Mesendoderm (in vitro differentiated cells): Measurements from ENCODE around the gene MAML3.

ENCODE experiments used
- DNase-seq: peaks from one replicate; pipeline ENCODE4 v3.0.0; 2013
- H2AK5ac ChIP-seq: 2 replicates; pipeline ENCODE4 v1.6.1; 2013; ENCODE audit warnings: low read length, inconsistent platforms
- H2BK120ac ChIP-seq: 2 replicates; pipeline ENCODE4 v1.6.1; 2013; ENCODE audit warnings: low read depth, mild to moderate bottlenecking, low read length, moderate library complexity, mixed read lengths
- H2BK15ac ChIP-seq: replicated peaks from 2 replicates; pipeline ENCODE4 v1.6.1; 2013; ENCODE audit warnings: low read depth, mild to moderate bottlenecking, moderate library complexity
- H2BK5ac ChIP-seq: 2 replicates; pipeline ENCODE4 v1.6.1; 2013; ENCODE audit warnings: low read length, inconsistent platforms
- H3K18ac ChIP-seq: 2 replicates; pipeline ENCODE4 v1.6.1; 2013; ENCODE audit warnings: mild to moderate bottlenecking, low read length, mixed read lengths
- H3K23ac ChIP-seq: one replicate; pipeline ENCODE4 v1.6.1; 2013; ENCODE audit warnings: low read length
- H3K27ac ChIP-seq: 2 replicates; pipeline ENCODE4 v1.5.1; 2013; ENCODE audit warnings: low read depth, mild to moderate bottlenecking, inconsistent platforms, low read length, moderate library complexity
- H3K27me3 ChIP-seq: 2 replicates; pipeline ENCODE4 v1.6.1; 2013; ENCODE audit warnings: low read length, control low read depth, mild to moderate bottlenecking, inconsistent platforms; ENCODE audit not compliant: insufficient read depth, poor library complexity
- H3K36me3 ChIP-seq: 2 replicates; pipeline ENCODE4 v1.6.1; 2013; ENCODE audit warnings: low read length, inconsistent platforms; ENCODE audit not compliant: control insufficient read depth, insufficient read depth
- H3K4ac ChIP-seq: one replicate; pipeline ENCODE4 v1.6.1; 2013; ENCODE audit warnings: low read depth, mild to moderate bottlenecking, low read length, moderate library complexity
- H3K4me1 ChIP-seq: 2 replicates; pipeline ENCODE4 v1.6.1; 2013; ENCODE audit warnings: low read depth, low read length, inconsistent platforms; ENCODE audit not compliant: control insufficient read depth
- H3K4me2 ChIP-seq: 2 replicates; pipeline ENCODE4 v1.6.1; 2013; ENCODE audit warnings: low read length
- H3K4me3 ChIP-seq: 2 replicates; pipeline ENCODE4 v1.5.1; 2013; ENCODE audit warnings: mild to moderate bottlenecking, low read length
- H3K56ac ChIP-seq: one replicate; pipeline ENCODE4 v1.6.1; 2013; ENCODE audit warnings: low read length
- H3K79me1 ChIP-seq: 2 replicates; pipeline ENCODE4 v1.6.1; 2013; ENCODE audit warnings: low read length, inconsistent platforms
- H3K79me2 ChIP-seq: 2 replicates; pipeline ENCODE4 v1.6.1; 2013; ENCODE audit warnings: mild to moderate bottlenecking, low read length; ENCODE audit not compliant: control insufficient read depth, insufficient read depth
- H3K9ac ChIP-seq: 2 replicates; pipeline ENCODE4 v1.6.1; 2013; ENCODE audit warnings: low read length, inconsistent platforms
- H4K5ac ChIP-seq: one replicate; pipeline ENCODE4 v1.6.1; 2013; ENCODE audit warnings: low read length
- H4K8ac ChIP-seq: one replicate; pipeline ENCODE4 v1.6.1; 2013; ENCODE audit warnings: low read depth, mild to moderate bottlenecking, control low read depth, low read length, moderate library complexity
- WGBS: extraction: QIAGEN DNeasy Blood & Tissue Kit; methylation state at CpG from one replicate; pipeline ENCODE4 v1.1.7; 2013; ENCODE audit warnings: low lambda C conversion rate, missing lambda C conversion rate; ENCODE audit not compliant: insufficient coverage; ENCODE audit errors: extremely low coverage; 5-methylcytosine and 5-hydroxymethylcytosine counted together

Gene MAML3

DNA sequence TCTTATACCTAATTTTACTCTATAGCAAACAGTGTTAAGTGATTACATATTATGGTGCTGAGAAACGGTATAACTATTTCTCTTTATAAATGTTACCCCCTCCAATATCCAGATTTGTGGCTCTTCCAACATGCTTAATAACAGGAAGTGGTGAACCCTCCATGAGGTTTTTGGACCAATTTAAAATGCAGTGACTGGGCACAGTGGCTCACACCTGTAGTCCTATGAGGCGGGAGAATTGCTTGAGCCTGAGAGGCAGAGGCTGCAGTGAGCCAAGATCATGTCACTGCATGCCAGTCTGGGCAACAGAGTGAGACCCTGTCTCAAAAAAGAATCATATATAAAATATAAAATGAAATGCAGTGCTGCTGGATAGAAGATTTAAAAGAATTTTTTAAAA is 351.1 kb downstream of the MAML3 start:
- no CpG with 5 or more reads among the region's 2 CpGs for WGBS
- H3K4me2 ChIP-seq: no peak overlapping the region
- no peaks in the 10 kb centered on the region for H3K79me2 ChIP-seq
- no peak overlapping the region for H2BK5ac ChIP-seq
- no peak overlapping the region for H3K18ac ChIP-seq
- H4K8ac ChIP-seq: no peak overlapping the region
- no peak for DNase-seq
- no peaks in the 10 kb centered on the region for H3K79me1 ChIP-seq
- H4K5ac ChIP-seq: no peak overlapping the region
- no peaks in the 10 kb centered on the region for H3K36me3 ChIP-seq
- no peaks in the 10 kb centered on the region for H3K4me1 ChIP-seq
- no peak overlapping the region for H2AK5ac ChIP-seq
- no peak overlapping the region for H3K27ac ChIP-seq
- no peak overlapping the region for H3K4me3 ChIP-seq
- no peak overlapping the region for H3K23ac ChIP-seq
- H3K56ac ChIP-seq: no peak overlapping the region
- no peak overlapping the region for H3K9ac ChIP-seq
- H3K27me3 ChIP-seq: no peaks in the 10 kb centered on the region
- H2BK15ac ChIP-seq: no peak overlapping the region
- H2BK120ac ChIP-seq: no peak overlapping the region
- no peak overlapping the region for H3K4ac ChIP-seq

DNA sequence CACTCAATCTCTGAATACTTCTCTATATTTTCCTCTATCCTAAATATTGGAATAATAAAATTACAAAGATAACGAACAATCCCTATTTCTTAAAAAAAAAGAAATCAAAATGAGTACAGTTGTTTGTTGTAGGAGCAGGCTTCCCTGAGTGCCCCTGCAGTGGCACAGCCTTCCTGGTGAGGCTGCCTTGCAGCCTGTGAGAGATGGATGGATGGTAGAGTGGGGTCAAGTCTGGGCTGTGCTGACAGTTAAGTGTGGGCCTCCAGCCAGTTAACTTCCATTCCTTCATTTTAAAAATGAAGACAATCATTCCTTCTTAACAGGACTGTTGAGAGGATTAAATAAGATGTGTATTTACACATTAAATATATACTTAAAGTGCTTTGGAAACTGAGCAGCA is 351.5 kb downstream of the MAML3 start:
- H3K23ac ChIP-seq: no peak overlapping the region

DNA sequence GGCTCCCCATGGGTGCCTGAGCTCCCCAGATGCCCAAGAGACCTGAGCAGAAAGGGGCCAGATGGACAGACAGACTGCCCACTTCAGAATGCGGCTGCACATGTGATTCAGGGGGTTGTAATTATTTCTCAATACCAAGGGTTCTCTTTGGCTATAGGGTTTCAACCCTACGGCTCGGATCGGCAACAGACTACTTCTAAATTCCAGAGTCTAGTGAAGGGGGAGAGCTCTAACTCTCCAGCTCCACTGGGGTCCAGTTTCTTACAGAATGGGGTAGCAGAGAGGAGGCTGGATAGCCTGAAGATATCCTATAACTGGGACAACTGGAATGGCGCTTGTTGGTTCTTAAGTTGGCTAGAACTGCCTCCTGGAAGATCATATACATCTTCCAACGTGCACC is 352.1 kb downstream of the MAML3 start:
- WGBS: no CpG with 5 or more reads among the region's 6 CpGs
- no peaks in the 10 kb centered on the region for H3K79me1 ChIP-seq
- H3K79me2 ChIP-seq: no peaks in the 10 kb centered on the region
- H3K18ac ChIP-seq: no peak overlapping the region
- no peak overlapping the region for H2BK120ac ChIP-seq
- no peak overlapping the region for H2BK5ac ChIP-seq
- no peak overlapping the region for H3K56ac ChIP-seq
- no peak overlapping the region for H4K5ac ChIP-seq
- H3K36me3 ChIP-seq: no peaks in the 10 kb centered on the region
- H3K4ac ChIP-seq: no peak overlapping the region
- H3K27me3 ChIP-seq: no peaks in the 10 kb centered on the region
- no peak overlapping the region for H3K9ac ChIP-seq
- H2BK15ac ChIP-seq: no peak overlapping the region
- no peak overlapping the region for H3K27ac ChIP-seq
- no peak overlapping the region for H3K4me3 ChIP-seq
- no peak overlapping the region for H3K4me2 ChIP-seq
- no peak overlapping the region for H2AK5ac ChIP-seq
- no peak overlapping the region for H4K8ac ChIP-seq
- H3K23ac ChIP-seq: no peak overlapping the region
- no peak for DNase-seq
- H3K4me1 ChIP-seq: no peaks in the 10 kb centered on the region

More for the DNA sequence above, 351.5 kb downstream of the MAML3 start:
- Histone ChIP-seq H3K4me1 (no peaks in the 10 kb centered on the region), H2BK5ac (no peak overlapping the region), H3K9ac (no peak overlapping the region), H3K18ac (no peak overlapping the region), H4K5ac (no peak overlapping the region), H3K79me2 (no peaks in the 10 kb centered on the region), H2BK120ac (no peak overlapping the region), H2BK15ac (no peak overlapping the region), H3K4me3 (no peak overlapping the region), H2AK5ac (no peak overlapping the region), H3K79me1 (no peaks in the 10 kb centered on the region), H3K27ac (no peak overlapping the region), H3K36me3 (no peaks in the 10 kb centered on the region), H3K27me3 (no peaks in the 10 kb centered on the region), H3K4me2 (no peak overlapping the region), H4K8ac (no peak overlapping the region), H3K56ac (no peak overlapping the region), H3K4ac (no peak overlapping the region)
- no CpG with 5 or more reads among the region's 1 CpG for WGBS
- DNase-seq: no peak

DNA sequence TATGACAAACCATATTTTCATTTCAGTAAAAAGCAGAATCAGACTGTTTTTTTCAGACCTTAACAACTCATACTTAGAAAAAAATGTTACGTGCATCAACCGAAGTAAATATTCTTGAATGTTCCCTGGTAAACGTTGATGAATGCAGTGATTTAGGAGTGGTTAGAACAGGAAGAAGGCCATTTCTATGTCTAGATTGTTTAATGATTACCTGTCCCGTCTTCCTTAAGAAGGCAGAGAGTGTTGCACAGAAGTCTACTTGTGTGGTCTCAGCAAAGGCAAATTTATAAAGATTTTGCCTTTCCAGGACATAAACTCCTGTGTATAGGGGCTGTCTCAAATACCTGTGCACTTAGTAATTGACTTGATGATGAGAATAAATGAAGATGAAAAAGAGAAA is 353.9 kb downstream of the MAML3 start:
- Histone ChIP-seq H3K18ac (no peak overlapping the region), H3K36me3 (no peaks in the 10 kb centered on the region), H3K9ac (no peak overlapping the region), H3K4me1 (no peaks in the 10 kb centered on the region), H3K79me2 (no peaks in the 10 kb centered on the region), H3K23ac (no peak overlapping the region), H3K27ac (no peak overlapping the region), H3K4ac (no peak overlapping the region), H3K79me1 (no peaks in the 10 kb centered on the region), H3K27me3 (no peaks in the 10 kb centered on the region), H3K4me2 (no peak overlapping the region), H2AK5ac (no peak overlapping the region), H3K4me3 (no peak overlapping the region), H2BK5ac (no peak overlapping the region), H4K5ac (no peak overlapping the region), H3K56ac (no peak overlapping the region), H2BK15ac (no peak overlapping the region), H2BK120ac (no peak overlapping the region), H4K8ac (no peak overlapping the region)
- WGBS: no CpG with 5 or more reads among the region's 4 CpGs
- no peak for DNase-seq

DNA sequence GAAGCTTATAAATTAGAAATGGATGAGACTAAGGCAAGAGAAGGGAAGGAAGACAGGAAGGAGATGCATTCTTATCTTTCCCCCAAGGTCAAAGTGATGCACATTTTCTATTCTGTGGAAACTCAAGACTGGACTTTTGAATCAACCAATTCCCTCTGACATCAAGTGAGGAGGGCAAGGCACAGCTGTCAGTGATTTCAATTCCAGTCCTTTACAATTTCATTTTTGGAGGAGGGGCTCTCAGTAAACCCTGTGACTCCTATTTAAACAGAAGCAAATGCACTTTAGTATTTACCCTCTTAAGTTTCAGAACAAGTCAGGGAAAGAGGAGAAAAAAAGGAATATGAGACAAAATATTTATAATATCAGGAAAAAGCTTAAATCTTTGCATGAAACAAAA is 354.4 kb downstream of the MAML3 start:
- H4K5ac ChIP-seq: no peak overlapping the region
- H3K4me1 ChIP-seq: no peaks in the 10 kb centered on the region
- H3K4ac ChIP-seq: no peak overlapping the region
- no peaks in the 10 kb centered on the region for H3K79me2 ChIP-seq
- H3K27me3 ChIP-seq: no peaks in the 10 kb centered on the region
- no peak overlapping the region for H2BK120ac ChIP-seq
- no peak overlapping the region for H3K4me2 ChIP-seq
- no peak for DNase-seq
- H2BK15ac ChIP-seq: no peak overlapping the region
- H3K23ac ChIP-seq: no peak overlapping the region
- H2AK5ac ChIP-seq: no peak overlapping the region
- no peaks in the 10 kb centered on the region for H3K36me3 ChIP-seq
- H3K9ac ChIP-seq: no peak overlapping the region
- no peak overlapping the region for H3K56ac ChIP-seq
- no peak overlapping the region for H3K27ac ChIP-seq
- H2BK5ac ChIP-seq: no peak overlapping the region
- H3K18ac ChIP-seq: no peak overlapping the region
- H3K79me1 ChIP-seq: no peaks in the 10 kb centered on the region
- no peak overlapping the region for H4K8ac ChIP-seq
- H3K4me3 ChIP-seq: no peak overlapping the region

DNA sequence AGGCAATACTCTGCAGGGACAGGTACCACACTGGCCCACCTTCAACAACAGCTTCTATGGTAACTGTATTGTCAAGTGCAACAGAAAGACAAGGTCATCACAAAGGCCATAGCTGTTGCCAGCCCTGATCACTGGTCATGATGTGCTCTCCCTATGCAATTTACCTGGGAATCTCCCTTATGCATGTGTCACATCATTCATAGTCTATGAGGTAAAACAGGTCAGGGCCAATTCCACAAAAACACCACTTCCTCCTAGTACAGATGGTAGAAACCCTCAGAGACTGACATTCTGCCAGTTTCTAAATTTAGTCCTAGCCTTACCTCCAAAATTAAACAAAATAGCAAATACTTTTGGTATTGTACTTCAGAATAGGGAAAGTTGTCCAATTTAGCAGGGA is 355.5 kb downstream of the MAML3 start:
- no peak overlapping the region for H2AK5ac ChIP-seq
- no peak overlapping the region for H4K8ac ChIP-seq
- no peak overlapping the region for H2BK120ac ChIP-seq
- H3K79me2 ChIP-seq: no peaks in the 10 kb centered on the region
- no peak overlapping the region for H4K5ac ChIP-seq
- H2BK15ac ChIP-seq: no peak overlapping the region
- H3K23ac ChIP-seq: no peak overlapping the region
- H3K27ac ChIP-seq: no peak overlapping the region
- no peak overlapping the region for H3K18ac ChIP-seq
- no peak overlapping the region for H3K4me3 ChIP-seq
- no peaks in the 10 kb centered on the region for H3K4me1 ChIP-seq
- no peak overlapping the region for H3K56ac ChIP-seq
- no peaks in the 10 kb centered on the region for H3K36me3 ChIP-seq
- H2BK5ac ChIP-seq: no peak overlapping the region
- H3K79me1 ChIP-seq: no peaks in the 10 kb centered on the region
- no peaks in the 10 kb centered on the region for H3K27me3 ChIP-seq
- DNase-seq: no peak
- no peak overlapping the region for H3K9ac ChIP-seq
- no peak overlapping the region for H3K4ac ChIP-seq
- H3K4me2 ChIP-seq: no peak overlapping the region
